Esophagus muscularis mucosa (tissue), 3 donors: ENCODE measurements around the gene WDFY2.
"Not testable (repeated sequence)": the region's sequence is repeated elsewhere in the genome, so short reads cannot be mapped to it uniquely, and the experiment has no call there.

ENCODE experiments used
- CTCF ChIP-seq, 3 experiments: fragments of 200-600 bp in 2 of 3; fragments of 450-650 bp in 1 of 3; sonication (generic) in 2 of 3; IDR thresholded peaks; one replicate each; pipeline ENCODE4 v1.5.1; 2017 to 2019; ENCODE audit warnings: antibody characterized with exemption in 3 of 3, mild to moderate bottlenecking in 2 of 3, moderate library complexity in 1 of 3
- POLR2A ChIP-seq: fragments of 450-650 bp; IDR thresholded peaks from one replicate; pipeline ENCODE4 v1.6.1; 2017; ENCODE audit warnings: antibody characterized with exemption, moderate library complexity, mild to moderate bottlenecking, low read depth
- POLR2AphosphoS5 ChIP-seq, 2 donors: sonication (generic); formaldehyde crosslinking; IDR thresholded peaks; one replicate each; pipeline ENCODE4 v1.6.1; 2017; ENCODE audit warnings: antibody characterized with exemption in 2 of 2

GRCh38 chr13:51545446-51545845, 38.8 kb upstream of the WDFY2 start:
- TF ChIP-seq CTCF (IDR thresholded peaks at IDR 0.05); POLR2A; POLR2AphosphoS5 (IDR thresholded peaks at IDR 0.05): not testable (repeated sequence)
